Vagina (tissue), 2 donors: ENCODE results near the gene PARD3.

Experiments used
- CTCF ChIP-seq, 3 experiments: fragments of 450-650 bp in 2 of 3; fragments of 200-600 bp in 1 of 3; sonication (generic) in 1 of 3; IDR thresholded peaks; one replicate each; pipeline ENCODE4 v1.5.1; 2017 to 2019; ENCODE audit warnings: antibody characterized with exemption in 3 of 3, mild to moderate bottlenecking in 2 of 3, moderate library complexity in 2 of 3
- POLR2A ChIP-seq, 2 donors: fragments of 450-650 bp; IDR thresholded peaks; one replicate each; pipeline ENCODE4 v1.6.1; 2017; ENCODE audit warnings: antibody characterized with exemption in 2 of 2, mild to moderate bottlenecking in 2 of 2, moderate library complexity in 2 of 2

GRCh38 chr10:34359435-34359813 is 455.7 kb downstream of the PARD3 start:
- TF ChIP-seq POLR2A (IDR thresholded peaks at IDR 0.05) (no peak), CTCF (IDR thresholded peaks at IDR 0.05) (no peak)
